HG03135 (cell line): ENCODE data around the gene TRAF4.
"Not testable (repeated sequence)": the region's sequence is repeated elsewhere in the genome, so short reads cannot be mapped to it uniquely, and the experiment has no call there.

Source experiments
- ATAC-seq: cut with Tn5 transposase; IDR thresholded peaks from one replicate; pipeline ENCODE4 v1.9.1; 2021; ENCODE audit warnings: mild to moderate bottlenecking, moderate library complexity; ENCODE audit not compliant: unreplicated experiment

Gene TRAF4

GRCh38 chr17:28726627-28727491, 17.0 kb upstream of the TRAF4 start:
- ATAC-seq: peak; percentile 35

DNA sequence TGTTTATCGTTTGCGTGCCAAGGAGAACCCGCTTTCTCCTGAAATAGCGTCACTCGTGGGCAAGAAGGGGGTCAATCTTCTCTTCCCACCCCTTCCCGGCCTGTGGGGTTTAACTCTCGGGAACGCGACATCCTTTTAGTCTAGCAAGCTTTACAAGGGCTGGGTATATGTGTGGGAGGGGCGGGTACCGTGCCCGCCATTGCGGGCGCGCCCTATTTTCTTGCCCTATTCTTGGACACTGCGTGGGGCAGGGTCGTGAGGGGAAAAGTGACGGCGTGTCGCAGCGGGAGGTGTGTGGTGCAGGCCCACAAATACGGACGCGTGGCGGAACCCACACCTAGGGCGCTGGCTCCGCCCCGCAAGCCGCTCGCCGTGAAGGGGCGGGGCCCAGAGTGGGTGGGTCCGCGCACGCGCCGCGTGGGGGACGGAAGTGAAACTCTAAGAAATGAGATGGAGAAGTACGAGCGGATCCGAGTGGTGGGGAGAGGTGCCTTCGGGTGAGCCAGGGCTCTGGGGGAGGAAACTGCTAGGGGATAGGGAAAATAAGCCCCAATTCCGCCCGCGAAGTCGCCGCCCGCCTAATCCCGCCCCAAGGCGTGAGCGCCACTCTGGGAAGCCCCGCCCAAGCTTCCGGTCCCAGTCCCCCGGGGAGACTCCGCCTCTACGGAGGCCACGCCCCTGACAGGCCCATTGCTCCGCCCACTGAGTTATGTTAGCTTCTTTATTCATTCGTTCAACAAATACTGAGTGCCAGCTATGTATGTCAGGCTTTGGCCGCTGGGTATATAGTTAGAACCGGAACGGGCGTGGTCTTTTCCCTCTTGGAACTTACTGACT, 15.2 kb upstream of the TRAF4 start, which contains the start of gene NEK8:
NEK8 (plus strand) TSS at position 425 of the 837 bp plus-strand sequence; CDS start at position 451, 26 bp downstream.
- peak; percentile 34 for ATAC-seq

GRCh38 chr17:28729950-28730330, 13.9 kb upstream of the TRAF4 start:
- ATAC-seq: no peak

DNA sequence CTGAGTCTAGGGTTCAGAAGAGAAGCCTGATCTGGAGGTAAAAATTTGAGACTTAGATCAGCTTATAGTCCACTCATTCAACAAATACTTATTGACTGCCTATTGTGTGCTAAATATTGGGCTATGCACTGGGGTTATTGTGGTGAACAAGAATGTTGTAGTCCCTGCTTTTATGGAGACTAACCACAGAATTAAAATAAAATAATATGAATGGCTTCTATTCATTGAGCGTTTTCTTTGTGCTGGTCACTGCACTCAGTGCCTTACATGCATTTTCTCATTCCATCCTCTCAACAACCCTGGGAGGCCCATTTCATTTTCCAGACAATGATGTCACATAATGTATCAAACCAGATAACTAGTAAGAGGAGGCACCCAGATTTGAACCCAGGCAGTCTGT, 10.5 kb upstream of the TRAF4 start:
- ATAC-seq: no peak

DNA sequence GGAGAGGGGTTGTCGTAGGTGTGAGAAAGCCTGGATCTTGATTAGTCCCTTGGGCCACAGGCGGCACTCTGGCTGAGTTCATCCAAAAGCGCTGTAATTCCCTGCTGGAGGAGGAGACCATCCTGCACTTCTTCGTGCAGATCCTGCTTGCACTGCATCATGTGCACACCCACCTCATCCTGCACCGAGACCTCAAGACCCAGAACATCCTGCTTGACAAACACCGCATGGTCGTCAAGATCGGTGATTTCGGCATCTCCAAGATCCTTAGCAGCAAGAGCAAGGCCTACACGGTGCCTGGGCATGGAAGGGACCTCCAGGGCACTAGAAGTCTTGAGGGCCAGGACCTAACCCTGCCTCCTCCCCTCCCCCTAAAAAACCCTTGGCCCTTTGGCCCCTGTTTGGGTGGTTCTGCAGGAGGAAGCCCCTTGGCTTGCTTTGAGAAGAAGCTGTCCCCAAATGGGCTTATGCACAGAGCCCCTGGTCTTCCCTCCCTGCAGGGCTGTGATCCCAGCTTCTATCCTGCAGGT, 9.0 kb upstream of the TRAF4 start:
- ATAC-seq: no peak

DNA sequence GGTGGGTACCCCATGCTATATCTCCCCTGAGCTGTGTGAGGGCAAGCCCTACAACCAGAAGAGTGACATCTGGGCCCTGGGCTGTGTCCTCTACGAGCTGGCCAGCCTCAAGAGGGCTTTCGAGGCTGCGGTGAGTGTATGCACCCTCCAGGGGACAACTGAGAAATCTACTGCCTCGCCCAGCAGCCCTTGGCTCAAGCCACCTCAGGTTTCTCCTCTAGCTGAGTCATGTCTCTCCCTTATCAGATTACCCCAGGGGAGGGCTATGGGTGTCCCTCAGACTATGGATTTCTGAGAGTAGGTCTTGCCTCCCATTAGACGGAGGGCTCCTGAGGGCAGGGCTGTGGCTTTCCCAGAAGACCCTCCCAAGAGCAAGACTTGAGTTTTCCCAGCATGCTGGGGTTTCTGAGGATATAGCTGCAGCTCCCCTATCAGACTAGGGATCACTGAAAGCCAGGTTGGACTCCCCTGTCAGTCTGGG, 8.5 kb upstream of the TRAF4 start:
- ATAC-seq: no peak

- ATAC-seq: not testable (repeated sequence)
These were observed 7.7 kb upstream of the TRAF4 start for GRCh38 chr17:28735913-28736769.

- ATAC-seq: no peak
These were observed 6.5 kb upstream of the TRAF4 start for GRCh38 chr17:28737316-28737715.

- peak; percentile 60 for ATAC-seq
These were observed 5.8 kb upstream of the TRAF4 start for GRCh38 chr17:28737770-28738679.

- ATAC-seq: peak; percentile 32
These were observed 5.0 kb upstream of the TRAF4 start for GRCh38 chr17:28738680-28739384.

GRCh38 chr17:28740406-28741357, 3.1 kb upstream of the TRAF4 start:
- no peak for ATAC-seq

GRCh38 chr17:28741358-28742349, 2.2 kb upstream of the TRAF4 start:
- no peak for ATAC-seq

DNA sequence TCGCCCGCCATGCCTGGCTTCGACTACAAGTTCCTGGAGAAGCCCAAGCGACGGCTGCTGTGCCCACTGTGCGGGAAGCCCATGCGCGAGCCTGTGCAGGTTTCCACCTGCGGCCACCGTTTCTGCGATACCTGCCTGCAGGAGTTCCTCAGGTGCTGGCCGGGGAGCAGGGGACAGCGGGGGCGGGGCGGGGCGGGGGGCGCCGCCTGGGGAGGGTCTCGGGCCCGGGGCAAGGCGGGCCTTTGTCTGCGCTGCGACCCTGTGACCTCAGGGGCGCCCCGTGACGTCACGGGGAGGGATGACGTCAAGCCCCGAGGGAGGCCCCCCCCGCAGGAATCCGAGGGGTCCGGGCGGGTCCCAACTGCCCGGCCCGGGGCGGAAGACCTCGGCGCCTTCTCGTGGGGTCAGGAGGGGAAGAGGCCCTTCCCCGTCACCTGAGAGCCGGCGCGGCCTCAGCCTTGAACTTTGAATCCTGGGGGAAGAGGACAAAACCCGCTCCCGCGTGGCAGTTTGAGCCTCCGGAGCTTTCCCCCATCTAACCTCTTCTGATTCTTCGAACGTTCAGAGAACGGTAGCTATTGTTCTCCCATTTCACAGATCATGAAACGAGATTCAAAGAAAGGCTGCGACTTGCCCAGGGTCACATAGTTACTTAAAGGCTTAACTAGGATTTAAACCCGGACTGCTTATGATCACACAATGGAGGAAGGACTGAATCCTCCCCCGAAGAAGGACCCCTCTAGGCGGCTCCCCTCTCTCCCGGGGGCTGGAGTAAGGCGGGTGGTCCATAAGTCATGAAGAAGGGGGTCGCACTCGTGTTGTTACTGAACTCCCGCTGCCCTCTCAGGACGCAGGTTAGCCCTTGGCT, 527 bp downstream of the TRAF4 start:
- no peak for ATAC-seq

DNA sequence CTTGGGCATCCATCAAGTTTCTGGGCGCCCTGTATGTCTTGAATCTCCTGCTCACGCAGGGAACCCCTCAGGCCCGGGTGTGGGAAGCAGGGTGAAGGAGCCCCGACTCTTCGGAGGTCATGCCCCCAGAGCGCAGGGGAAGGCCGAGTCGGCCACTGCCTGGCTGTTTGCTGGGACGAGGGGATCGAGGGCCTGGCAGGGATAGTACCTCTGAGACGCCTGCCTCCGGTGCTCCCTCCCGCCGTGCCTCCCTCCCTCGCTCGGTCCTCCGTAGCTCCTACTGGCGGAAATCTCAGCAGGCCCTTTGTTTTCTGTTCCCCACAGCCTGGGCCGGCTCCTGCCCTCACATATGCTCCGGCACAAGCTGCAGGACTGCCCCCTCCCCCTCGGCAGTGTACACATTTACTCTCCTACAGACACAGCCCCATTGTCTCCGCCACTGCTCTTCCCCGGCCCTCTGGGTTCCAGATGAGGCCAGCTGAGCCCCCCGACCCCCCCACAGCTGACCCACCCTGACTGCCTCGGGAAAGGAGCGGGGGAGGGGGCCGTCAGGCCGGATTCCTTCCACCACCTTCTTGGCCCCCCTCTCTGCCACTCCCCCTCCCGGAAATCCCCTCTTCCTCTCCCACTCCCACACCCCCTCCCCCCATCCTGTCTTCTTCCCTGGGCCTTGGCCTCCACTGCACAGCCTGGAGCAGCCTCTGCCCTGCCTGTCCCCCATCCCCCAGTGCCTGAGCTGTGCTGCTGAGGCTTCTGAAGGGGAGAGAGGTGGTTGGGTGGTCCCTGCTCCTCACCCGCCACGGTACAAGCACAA, 1.4 kb downstream of the TRAF4 start:
- ATAC-seq: no peak
